Ureter (tissue), 1 donor: ENCODE measurements around the gene SELENOV. TPM values are rescaled to one million over a fixed set of nuclear protein-coding genes. Genes with fewer than 3 reads are reported as not detected.

Experiments
- DNase-seq: peaks from one replicate; pipeline ENCODE4 v3.0.0-alpha.2; 2020; ENCODE audit warnings: low spot score
- total RNA-seq: library from RNA; stranded (reverse); gene quantifications from one replicate; pipeline ENCODE4 v1.2.4, GENCODE V29; 2023
- donor health status: DM: yes; HTN: yes; CAD: no.

SELENOV gene
- total RNA-seq, 1 donor from 2014 or later, result not detected

- DNase-seq, result no peak
These were observed 43.1 kb downstream of the SELENOV start for GRCh38 chr19:39557811-39558623.

- DNase-seq, result no peak
These were observed 43.7 kb downstream of the SELENOV start for GRCh38 chr19:39558624-39559117.

- no peak for DNase-seq
These were observed 48.5 kb downstream of the SELENOV start for GRCh38 chr19:39563408-39563807.

GRCh38 chr19:39566064-39566463, 51.1 kb downstream of the SELENOV start:
- no peak for DNase-seq

GRCh38 chr19:39568604-39569003, 53.7 kb downstream of the SELENOV start:
- DNase-seq, result no peak

Other genes starting within 250 kb of the SELENOV start
- gene IFNL2, start 246.7 kb upstream of the SELENOV start, total RNA-seq, result not detected
- not detected for gene IFNL1, start 218.7 kb upstream of the SELENOV start, total RNA-seq
- 1.7 TPM for gene LRFN1, start 194.3 kb upstream of the SELENOV start, total RNA-seq
- 22.3 TPM for gene GMFG, start 179.1 kb upstream of the SELENOV start, total RNA-seq
- 104 TPM for gene SAMD4B, start 172.7 kb upstream of the SELENOV start, total RNA-seq
- gene PAF1, start 124.0 kb upstream of the SELENOV start, total RNA-seq, result 36.9 TPM
- gene MED29, start 123.8 kb upstream of the SELENOV start, total RNA-seq, result 51.8 TPM
- 230 TPM for gene ZFP36, start 108.3 kb upstream of the SELENOV start, total RNA-seq
- gene PLEKHG2, start 102.5 kb upstream of the SELENOV start, total RNA-seq, result 38.8 TPM
- gene RPS16, start 79.2 kb upstream of the SELENOV start, total RNA-seq, result 2,118 TPM
- gene SUPT5H, start 69.6 kb upstream of the SELENOV start, total RNA-seq, result 121 TPM
- 64.9 TPM for gene TIMM50, start 34.3 kb upstream of the SELENOV start, total RNA-seq
- not detected for gene DLL3, start 16.2 kb upstream of the SELENOV start, total RNA-seq
- 2.4 TPM for gene EID2B, start 17.7 kb downstream of the SELENOV start, total RNA-seq
- 10.4 TPM for gene EID2, start 25.0 kb downstream of the SELENOV start, total RNA-seq
- not detected for gene LGALS13, start 87.4 kb downstream of the SELENOV start, total RNA-seq
- gene LGALS16, start 140.8 kb downstream of the SELENOV start, total RNA-seq, result not detected
- not detected for gene LGALS14, start 189.3 kb downstream of the SELENOV start, total RNA-seq
- not detected for gene CLC, start 222.9 kb downstream of the SELENOV start, total RNA-seq